ENCODE results near the gene C16orf78.
A peak's percentile ranks its signal among the peaks of the same experiment; 100 is the strongest.
"Not testable (repeated sequence)": the region's sequence is repeated elsewhere in the genome, so short reads cannot be mapped to it uniquely, and the experiment has no call there.

C16orf78 gene

GRCh38 chr16:49356728-49357488 lies 16.7 kb upstream of the C16orf78 start:
- DNase-seq (ENCODE audit: low read depth, low spot score) = no peak
- no peaks in the 10 kb centered on the region for H3K36me3 ChIP-seq (ENCODE audit: insufficient read depth, insufficient read length, low read length)
- H3K4me3 ChIP-seq (ENCODE audit: insufficient read length, low read depth) = no peak overlapping the region

DNA sequence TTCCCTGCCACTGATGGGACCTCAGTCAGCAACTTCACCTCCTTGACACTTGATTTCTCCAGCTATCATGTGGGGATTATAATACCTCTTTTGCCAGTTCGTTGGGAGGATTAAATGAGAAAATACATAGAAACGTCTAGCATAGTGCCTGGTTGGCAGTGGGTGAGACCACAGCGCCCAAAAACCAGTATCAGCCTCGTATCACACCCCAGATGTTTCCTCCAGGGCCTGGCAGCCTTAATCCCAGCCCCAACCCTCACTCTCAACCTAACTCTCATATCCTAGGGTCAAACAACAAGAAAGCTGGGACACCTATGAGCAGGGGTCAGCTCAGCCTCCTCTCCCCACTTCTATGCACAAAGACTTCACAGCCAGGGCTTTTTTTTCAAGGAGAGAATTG lies 14.0 kb upstream of the C16orf78 start:
- Histone ChIP-seq H3K4me3 (ENCODE audit: insufficient read length, low read depth) (no peak overlapping the region), H3K36me3 (ENCODE audit: insufficient read depth, insufficient read length, low read length) (no peaks in the 10 kb centered on the region), H3K9ac (ENCODE audit: insufficient read length, low read depth) (no peak overlapping the region), H3K27me3 (ENCODE audit: insufficient read depth, insufficient read length) (no peaks in the 10 kb centered on the region), H3K9me3 (ENCODE audit: insufficient read depth, low read length) (peaks cover 20% of the 10 kb centered on the region; the same call in 1 of the 2 replicates), H3K4me1 (ENCODE audit: insufficient read depth, insufficient read length) (peaks cover 18% of the 10 kb centered on the region)
- no peak for DNase-seq (ENCODE audit: low read depth, low spot score)
- TF ChIP-seq SUZ12 (IDR thresholded peaks at IDR 0.05; ENCODE audit: extremely low read depth, insufficient read depth, insufficient read length) (no peak), ZNF274 (IDR thresholded peaks at IDR 0.05; ENCODE audit: low read depth, low read length) (no peak), YY1 (IDR thresholded peaks at IDR 0.05; ENCODE audit: insufficient read depth, insufficient read length) (no peak)

More at GRCh38 chr16:49356728-49357488, 16.7 kb upstream of the C16orf78 start:
- Histone ChIP-seq H3K9ac (ENCODE audit: insufficient read length, low read depth) (no peak overlapping the region), H3K9me3 (ENCODE audit: insufficient read depth, low read length) (no peaks in the 10 kb centered on the region), H3K27me3 (ENCODE audit: insufficient read depth, insufficient read length) (no peaks in the 10 kb centered on the region), H3K4me1 (ENCODE audit: insufficient read depth, insufficient read length) (peaks cover 19% of the 10 kb centered on the region)
- TF ChIP-seq SUZ12 (IDR thresholded peaks at IDR 0.05; ENCODE audit: extremely low read depth, insufficient read depth, insufficient read length) (no peak), YY1 (IDR thresholded peaks at IDR 0.05; ENCODE audit: insufficient read depth, insufficient read length) (no peak), ZNF274 (IDR thresholded peaks at IDR 0.05; ENCODE audit: low read depth, low read length) (no peak)

- not testable (repeated sequence) for H3K27me3 ChIP-seq (ENCODE audit: insufficient read depth, insufficient read length); H3K36me3 ChIP-seq (ENCODE audit: insufficient read depth, insufficient read length, low read length); H3K4me1 ChIP-seq (ENCODE audit: insufficient read depth, insufficient read length); DNase-seq (ENCODE audit: low read depth, low spot score); H3K9ac ChIP-seq (ENCODE audit: insufficient read length, low read depth); H3K4me3 ChIP-seq (ENCODE audit: insufficient read length, low read depth)
- peaks cover 24% of the 10 kb centered on the region; the same call in 1 of the 2 replicates for H3K9me3 ChIP-seq (ENCODE audit: insufficient read depth, low read length)
Measured at GRCh38 chr16:49361731-49362130, 11.9 kb upstream of the C16orf78 start.

- no peaks in the 10 kb centered on the region for H3K36me3 ChIP-seq (ENCODE audit: insufficient read depth, insufficient read length, low read length)
- H3K4me3 ChIP-seq (ENCODE audit: insufficient read length, low read depth) = no peak overlapping the region
- peaks cover 24% of the 10 kb centered on the region; the same call in 1 of the 2 replicates for H3K9me3 ChIP-seq (ENCODE audit: insufficient read depth, low read length)
- no peak overlapping the region for H3K9ac ChIP-seq (ENCODE audit: insufficient read length, low read depth)
- peak; percentile 50 for DNase-seq (ENCODE audit: low read depth, low spot score)
- TF ChIP-seq YY1 (IDR thresholded peaks at IDR 0.05; ENCODE audit: insufficient read depth, insufficient read length) = no peak
- no peak for TF ChIP-seq ZNF274 (IDR thresholded peaks at IDR 0.05; ENCODE audit: low read depth, low read length)
- no peak for TF ChIP-seq SUZ12 (IDR thresholded peaks at IDR 0.05; ENCODE audit: extremely low read depth, insufficient read depth, insufficient read length)
- H3K4me1 ChIP-seq (ENCODE audit: insufficient read depth, insufficient read length) = peaks cover 2% of the 10 kb centered on the region
- no peaks in the 10 kb centered on the region for H3K27me3 ChIP-seq (ENCODE audit: insufficient read depth, insufficient read length)
Measured at GRCh38 chr16:49362230-49362629, 11.4 kb upstream of the C16orf78 start.

GRCh38 chr16:49365711-49366509 lies 7.7 kb upstream of the C16orf78 start:
- DNase-seq (ENCODE audit: low read depth, low spot score) = no peak
- H3K9ac ChIP-seq (ENCODE audit: insufficient read length, low read depth) = no peak overlapping the region
- peaks cover 9% of the 10 kb centered on the region for H3K4me1 ChIP-seq (ENCODE audit: insufficient read depth, insufficient read length)
- H3K27me3 ChIP-seq (ENCODE audit: insufficient read depth, insufficient read length) = no peaks in the 10 kb centered on the region
- H3K36me3 ChIP-seq (ENCODE audit: insufficient read depth, insufficient read length, low read length) = no peaks in the 10 kb centered on the region
- H3K9me3 ChIP-seq (ENCODE audit: insufficient read depth, low read length) = peaks cover 32% of the 10 kb centered on the region; the same call in 1 of the 2 replicates
- H3K4me3 ChIP-seq (ENCODE audit: insufficient read length, low read depth) = no peak overlapping the region
- no peak for TF ChIP-seq ZNF274 (IDR thresholded peaks at IDR 0.05; ENCODE audit: low read depth, low read length)
- TF ChIP-seq SUZ12 (IDR thresholded peaks at IDR 0.05; ENCODE audit: extremely low read depth, insufficient read depth, insufficient read length) = no peak
- TF ChIP-seq YY1 (IDR thresholded peaks at IDR 0.05; ENCODE audit: insufficient read depth, insufficient read length) = no peak

- no peak overlapping the region for H3K4me3 ChIP-seq (ENCODE audit: insufficient read length, low read depth)
- H3K9me3 ChIP-seq (ENCODE audit: insufficient read depth, low read length) = peaks cover 36% of the 10 kb centered on the region; the same call in 1 of the 2 replicates
- peaks cover 9% of the 10 kb centered on the region for H3K4me1 ChIP-seq (ENCODE audit: insufficient read depth, insufficient read length)
- no peak for TF ChIP-seq ZNF274 (IDR thresholded peaks at IDR 0.05; ENCODE audit: low read depth, low read length)
- no peak for TF ChIP-seq SUZ12 (IDR thresholded peaks at IDR 0.05; ENCODE audit: extremely low read depth, insufficient read depth, insufficient read length)
- TF ChIP-seq YY1 (IDR thresholded peaks at IDR 0.05; ENCODE audit: insufficient read depth, insufficient read length) = no peak
- no peaks in the 10 kb centered on the region for H3K36me3 ChIP-seq (ENCODE audit: insufficient read depth, insufficient read length, low read length)
- no peak for DNase-seq (ENCODE audit: low read depth, low spot score)
- no peaks in the 10 kb centered on the region for H3K27me3 ChIP-seq (ENCODE audit: insufficient read depth, insufficient read length)
- no peak overlapping the region for H3K9ac ChIP-seq (ENCODE audit: insufficient read length, low read depth)
Measured at GRCh38 chr16:49366669-49367068, 6.9 kb upstream of the C16orf78 start.

Data from NT2/D1 (cell line).